ENCODE data around the gene TRAM2.

DNA sequence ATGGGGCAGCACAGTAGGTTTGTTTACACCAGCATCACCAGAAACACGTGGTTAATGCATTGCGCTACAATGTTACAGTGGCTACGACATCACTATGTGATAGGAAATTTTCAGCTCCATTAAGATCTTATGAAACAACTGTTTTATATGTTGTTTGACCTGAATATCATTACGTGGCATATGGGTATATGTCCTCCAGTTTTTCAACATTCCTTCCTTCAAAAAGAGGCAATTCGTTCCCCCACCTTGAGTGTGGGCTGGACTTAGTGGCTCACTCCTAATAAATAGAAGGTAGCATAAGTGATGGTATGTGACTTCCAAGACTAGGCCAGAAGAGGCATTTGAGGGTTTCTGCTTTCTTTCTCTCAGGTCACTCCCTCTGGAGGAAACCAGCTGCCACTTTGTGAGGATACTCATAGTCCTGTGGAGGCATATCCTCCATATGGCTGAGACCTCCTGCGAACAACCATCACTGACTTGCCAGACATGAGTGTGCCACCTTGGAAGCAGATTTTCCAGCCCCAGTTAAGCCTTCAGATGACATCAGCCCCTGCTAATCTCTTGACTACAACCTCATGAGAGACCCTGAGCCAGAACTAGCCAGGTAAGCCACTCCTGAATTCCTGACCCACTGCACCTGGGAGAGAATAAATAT lies 2.3 kb upstream of the TRAM2 start:
- TF ChIP-seq, protein P1, sequence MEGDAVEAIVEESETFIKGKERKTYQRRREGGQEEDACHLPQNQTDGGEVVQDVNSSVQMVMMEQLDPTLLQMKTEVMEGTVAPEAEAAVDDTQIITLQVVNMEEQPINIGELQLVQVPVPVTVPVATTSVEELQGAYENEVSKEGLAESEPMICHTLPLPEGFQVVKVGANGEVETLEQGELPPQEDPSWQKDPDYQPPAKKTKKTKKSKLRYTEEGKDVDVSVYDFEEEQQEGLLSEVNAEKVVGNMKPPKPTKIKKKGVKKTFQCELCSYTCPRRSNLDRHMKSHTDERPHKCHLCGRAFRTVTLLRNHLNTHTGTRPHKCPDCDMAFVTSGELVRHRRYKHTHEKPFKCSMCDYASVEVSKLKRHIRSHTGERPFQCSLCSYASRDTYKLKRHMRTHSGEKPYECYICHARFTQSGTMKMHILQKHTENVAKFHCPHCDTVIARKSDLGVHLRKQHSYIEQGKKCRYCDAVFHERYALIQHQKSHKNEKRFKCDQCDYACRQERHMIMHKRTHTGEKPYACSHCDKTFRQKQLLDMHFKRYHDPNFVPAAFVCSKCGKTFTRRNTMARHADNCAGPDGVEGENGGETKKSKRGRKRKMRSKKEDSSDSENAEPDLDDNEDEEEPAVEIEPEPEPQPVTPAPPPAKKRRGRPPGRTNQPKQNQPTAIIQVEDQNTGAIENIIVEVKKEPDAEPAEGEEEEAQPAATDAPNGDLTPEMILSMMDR (IDR thresholded peaks at IDR 0.05) = no peak
- TF ChIP-seq POLR2AphosphoS5 (IDR thresholded peaks at IDR 0.05) (no peak), POLR2A (IDR thresholded peaks at IDR 0.05) (no peak)
